Transverse colon (tissue), 4 donors: ENCODE measurements around the gene KEAP1. TPM values are rescaled to one million over a fixed set of nuclear protein-coding genes. Genes with fewer than 3 reads are reported as not detected.

Experiments used
- DNase-seq: peaks from one replicate; pipeline ENCODE4 v3.0.0-alpha.2; 2019
- H3K27ac ChIP-seq, 4 donors: fragments of 200-600 bp; sonication (generic); 2 replicates each; pipeline ENCODE4 v1.5.1; 2016 to 2018; ENCODE audit warnings: inconsistent platforms in 4 of 4
- H3K27me3 ChIP-seq: fragments of 200-600 bp; sonication (generic); 2 replicates; pipeline ENCODE4 v1.5.1; 2017; ENCODE audit warnings: inconsistent platforms
- H3K36me3 ChIP-seq, 4 donors: fragments of 200-600 bp; sonication (generic); 2 replicates each; pipeline ENCODE4 v1.5.1; 2017 to 2019; ENCODE audit warnings: inconsistent platforms in 4 of 4
- H3K4me1 ChIP-seq, 4 donors: fragments of 200-600 bp; sonication (generic); 2 replicates each; pipeline ENCODE4 v1.5.1; 2017 to 2020; ENCODE audit warnings: inconsistent platforms in 4 of 4
- H3K4me3 ChIP-seq, 4 donors: fragments of 200-600 bp; sonication (generic); 1 replicate in 1 of 4; 2 replicates in 3 of 4; pipeline versions ENCODE4 v1.5.1 to v1.6.1; 2017 to 2019; ENCODE audit warnings: inconsistent platforms in 4 of 4
- H3K9me3 ChIP-seq, 2 donors: fragments of 200-600 bp; sonication (generic); 2 replicates each; pipeline ENCODE4 v1.5.1; 2017 to 2019; ENCODE audit warnings: inconsistent platforms in 2 of 2
- CTCF ChIP-seq, 5 experiments: fragments of 200-600 bp in 3 of 5; fragments of 450-650 bp in 2 of 5; sonication (generic) in 3 of 5; IDR thresholded peaks; 1 replicate in 2 of 5; 2 replicates in 3 of 5; pipeline ENCODE4 v1.5.1; 2016 to 2017; ENCODE audit warnings: antibody characterized with exemption in 5 of 5, inconsistent platforms in 3 of 5, mild to moderate bottlenecking in 2 of 5, moderate library complexity in 1 of 5
- EP300 ChIP-seq: sonication (generic); formaldehyde crosslinking; IDR thresholded peaks from one replicate; pipeline ENCODE4 v1.6.1; 2017; ENCODE audit warnings: antibody characterized with exemption, low read depth
- POLR2A ChIP-seq: fragments of 450-650 bp; IDR thresholded peaks from one replicate; pipeline ENCODE4 v1.6.1; 2016; ENCODE audit warnings: antibody characterized with exemption, mild to moderate bottlenecking, moderate library complexity
- POLR2AphosphoS5 ChIP-seq, 3 donors: sonication (generic); formaldehyde crosslinking; IDR thresholded peaks; one replicate each; pipeline ENCODE4 v1.6.1; 2016; ENCODE audit warnings: antibody characterized with exemption in 3 of 3
- WGBS, 2 donors: methylation state at CpG; one replicate each; pipeline ENCODE4 v1.1.5; 2018; ENCODE audit warnings: low coverage in 1 of 2; 5-methylcytosine and 5-hydroxymethylcytosine counted together
- in situ Hi-C, 4 donors: fragments of 200-750 bp; cut with MboI; loops; one replicate each; pipeline versions ENCODE4 v1.15.0 to v1.15.1; 2017; ENCODE audit warnings: low sequenced_read_pairs in 3 of 4, low pct_ligation_motif_present in 1 of 4, low pct_unique_long_range_greater_than_20kb in 1 of 4
- intact Hi-C: fragments of 100-400 bp; cut with DNase I; formaldehyde crosslinking; loops from one replicate; pipeline ENCODE4 v1.15.1; 2023; ENCODE audit warnings: low total_unique reads
- total RNA-seq, 4 donors: library from RNA; depleted of rRNA; stranded (reverse); fragments of >200 nt; gene quantifications; one replicate each; pipeline ENCODE4 v1.1.0, GENCODE V29; 2016

KEAP1 gene
- total RNA-seq, 4 donors from 2014 or later: 54.8 to 348 (median 79.1) TPM

- no peaks in the 10 kb centered on the region for H3K36me3 ChIP-seq
- in situ Hi-C loops: no loop called here
- peaks cover 10% of the 10 kb centered on the region for H3K27me3 ChIP-seq
- H3K27ac ChIP-seq: no peak overlapping the region
- H3K4me1 ChIP-seq: peaks cover 0 to 7% (median 3%) of the 10 kb centered on the region in 4 donors
- H3K4me3 ChIP-seq: no peak overlapping the region
- 53 to 66% methylated on average over 4 to 20 of the region's 20 CpGs for WGBS, 2 donors
- no peak for TF ChIP-seq POLR2AphosphoS5 (IDR thresholded peaks at IDR 0.05)
- TF ChIP-seq CTCF (IDR thresholded peaks at IDR 0.05): no peak
- TF ChIP-seq POLR2A: no peak
- TF ChIP-seq EP300: no peak
- intact Hi-C loops: no loop called here
- no peaks in the 10 kb centered on the region for H3K9me3 ChIP-seq
- DNase-seq: no peak
These were observed 35.2 kb upstream of the KEAP1 start for GRCh38 chr19:10538204-10538983.

- peaks cover 10% of the 10 kb centered on the region for H3K27me3 ChIP-seq
- H3K4me3 ChIP-seq: no peak overlapping the region
- in situ Hi-C loops (no loop called here), intact Hi-C loops (no loop called here)
- no peak for DNase-seq
- H3K36me3 ChIP-seq: no peaks in the 10 kb centered on the region
- no peaks in the 10 kb centered on the region for H3K9me3 ChIP-seq
- H3K4me1 ChIP-seq: no peaks in the 10 kb centered on the region
- 75 to 76% methylated on average over 10 to 11 of the region's 11 CpGs for WGBS, 2 donors
- H3K27ac ChIP-seq: no peak overlapping the region
- TF ChIP-seq POLR2A (no peak), EP300 (no peak), POLR2AphosphoS5 (IDR thresholded peaks at IDR 0.05) (no peak), CTCF (IDR thresholded peaks at IDR 0.05) (no peak)
These were observed 34.5 kb upstream of the KEAP1 start for GRCh38 chr19:10537668-10538067.

- H3K27me3 ChIP-seq: peaks cover 10% of the 10 kb centered on the region
- intact Hi-C loops: no loop called here
- H3K4me3 ChIP-seq: no peak overlapping the region
- no peaks in the 10 kb centered on the region for H3K4me1 ChIP-seq
- H3K9me3 ChIP-seq: no peaks in the 10 kb centered on the region
- no peak overlapping the region for H3K27ac ChIP-seq
- H3K36me3 ChIP-seq: no peaks in the 10 kb centered on the region
- no peak for DNase-seq
- no peak for TF ChIP-seq CTCF (IDR thresholded peaks at IDR 0.05)
- TF ChIP-seq POLR2A: no peak
- no peak for TF ChIP-seq EP300
- no peak for TF ChIP-seq POLR2AphosphoS5 (IDR thresholded peaks at IDR 0.05)
- in situ Hi-C loops: no loop called here
- 71% methylated on average over 6 of the region's 6 CpGs; no CpG with 5 or more reads in 1 of the 2 donors for WGBS, 2 donors
These were observed 32.5 kb upstream of the KEAP1 start for GRCh38 chr19:10535613-10536012.

GRCh38 chr19:10533646-10534386 lies 30.7 kb upstream of the KEAP1 start:
- Histone ChIP-seq H3K4me1 (no peaks in the 10 kb centered on the region), H3K9me3 (no peaks in the 10 kb centered on the region), H3K36me3 (no peaks in the 10 kb centered on the region), H3K4me3 (no peak overlapping the region), H3K27me3 (peaks cover 2% of the 10 kb centered on the region), H3K27ac (peak overlapping the region in 1 of 4 donors; percentile 5)
- TF ChIP-seq POLR2A (no peak), CTCF (IDR thresholded peaks at IDR 0.05) (no peak), EP300 (no peak), POLR2AphosphoS5 (IDR thresholded peaks at IDR 0.05) (no peak)
- no peak for DNase-seq
- in situ Hi-C loops: no loop called here
- intact Hi-C loops: loop anchor here (5.0 kb wide), 1 partner anchor 897 kb away; no protein-coding TSS in a partner anchor
- whole genome bisulfite sequencing, 2 donors: 67 to 70% methylated on average over 5 to 10 of the region's 10 CpGs
